OCI-LY7 (cell line): ENCODE measurements around the gene ZNF181. TPM values are rescaled to one million over a fixed set of nuclear protein-coding genes. Genes with fewer than 3 reads are reported as not detected.

Source experiments
- BruUV-seq: library from RNA; stranded (reverse); fragments of 400-500 nt; replicated peaks from 2 replicates; lab custom pipeline; 2021; lab: Mats Ljungman, UMichigan
- CTCF ChIA-PET: fragments of 300-600 bp; sonication (Branson Sonifier 250); formaldehyde crosslinking; loops from one replicate; lab custom pipeline; 2022; ENCODE audit warnings: antibody characterized with exemption; ENCODE audit not compliant: unreplicated experiment; lab: Charles Lee
- POLR2A ChIA-PET: fragments of 300-600 bp; sonication (Branson Sonifier 250); formaldehyde crosslinking; loops from one replicate; lab custom pipeline; 2022; ENCODE audit warnings: antibody characterized with exemption; lab: Charles Lee
- DNase-seq: peaks from one replicate; pipeline ENCODE4 v3.0.0-alpha.2; 2015; ENCODE audit warnings: low spot score
- H2AFZ ChIP-seq: fragments of 200-600 bp; sonication (generic), shearing (Covaris generic); 2 replicates; pipeline ENCODE4 v1.6.1; 2014; ENCODE audit warnings: mild to moderate bottlenecking, antibody characterized with exemption, low read length, moderate library complexity
- H3K27ac ChIP-seq: fragments of 200-600 bp; sonication (generic); 2 replicates; pipeline ENCODE4 v1.5.1; 2014; ENCODE audit warnings: mixed run types, low read depth, mild to moderate bottlenecking, moderate library complexity, low read length, inconsistent platforms; ENCODE audit not compliant: poor library complexity, severe bottlenecking
- H3K36me3 ChIP-seq: fragments of 200-600 bp; sonication (generic); 2 replicates; pipeline ENCODE4 v1.6.1; 2014; ENCODE audit warnings: mild to moderate bottlenecking, antibody characterized with exemption, low read length, moderate library complexity, mixed read lengths; ENCODE audit not compliant: insufficient read depth
- H3K4me1 ChIP-seq: fragments of 200-600 bp; sonication (generic); 2 replicates; pipeline ENCODE4 v1.5.1; 2014; ENCODE audit warnings: mild to moderate bottlenecking, low read length; ENCODE audit not compliant: insufficient read depth, poor library complexity, severe bottlenecking
- H3K4me2 ChIP-seq: fragments of 200-600 bp; sonication (generic); 2 replicates; pipeline ENCODE4 v1.6.1; 2014; ENCODE audit warnings: mild to moderate bottlenecking, low read length
- H3K4me3 ChIP-seq: fragments of 200-600 bp; sonication (generic); 2 replicates; pipeline ENCODE4 v1.5.1; 2014; ENCODE audit warnings: mild to moderate bottlenecking, low read depth, low read length; ENCODE audit not compliant: poor library complexity, severe bottlenecking
- H3K79me2 ChIP-seq: fragments of 200-600 bp; sonication (generic); 2 replicates; pipeline ENCODE4 v1.6.1; 2016; ENCODE audit warnings: low read depth, mild to moderate bottlenecking, low read length, moderate library complexity, mixed read lengths; ENCODE audit not compliant: insufficient read depth
- H3K9me2 ChIP-seq: fragments of 200-600 bp; sonication (generic); 2 replicates; pipeline ENCODE4 v1.6.1; 2016; ENCODE audit warnings: mild to moderate bottlenecking, low read length, mixed read lengths; ENCODE audit not compliant: insufficient read depth
- H3K9me3 ChIP-seq: fragments of 200-600 bp; sonication (generic); 2 replicates; pipeline ENCODE4 v1.6.1; 2014; ENCODE audit warnings: mild to moderate bottlenecking, mixed run types, low read length, mixed read lengths
- H4K20me1 ChIP-seq: fragments of 200-600 bp; sonication (generic); 2 replicates; pipeline ENCODE4 v1.6.1; 2014; ENCODE audit warnings: mild to moderate bottlenecking, antibody characterized with exemption, low read length, moderate library complexity, mixed read lengths; ENCODE audit not compliant: insufficient read depth
- EZH2phosphoT487 ChIP-seq: fragments of 200-600 bp; sonication (generic); IDR thresholded peaks from 2 replicates; pipeline ENCODE4 v1.6.1; 2018; ENCODE audit warnings: low read depth, borderline replicate concordance, mild to moderate bottlenecking, mixed run types, antibody characterized with exemption, low read length, moderate library complexity, mixed read lengths
- intact Hi-C: fragments of 100-400 bp; cut with micrococcal nuclease; formaldehyde crosslinking; loops from one replicate; pipeline ENCODE4 v1.10.0; 2022; ENCODE audit not compliant: unreplicated experiment
- total RNA-seq, 2 experiments: library from RNA; depleted of rRNA in 1 of 2; stranded (reverse); fragments of >200 nt in 1 of 2; shearing (Covaris generic) in 1 of 2; gene quantifications; 2 replicates each; pipeline ENCODE4 v1.2.3, GENCODE V29; 2014 to 2022
- TF ChIP-seq, protein P1 (sequence below): fragments of 200-600 bp; sonication (generic); conservative IDR thresholded peaks from 2 replicates; pipeline ENCODE4 v1.5.1; 2014; ENCODE audit warnings: mild to moderate bottlenecking, antibody characterized with exemption, low read length, moderate library complexity, mixed read lengths

The ZNF181 gene
- total RNA-seq, 2 experiments from 2014 or later = 8.3 to 18.8 TPM

DNA sequence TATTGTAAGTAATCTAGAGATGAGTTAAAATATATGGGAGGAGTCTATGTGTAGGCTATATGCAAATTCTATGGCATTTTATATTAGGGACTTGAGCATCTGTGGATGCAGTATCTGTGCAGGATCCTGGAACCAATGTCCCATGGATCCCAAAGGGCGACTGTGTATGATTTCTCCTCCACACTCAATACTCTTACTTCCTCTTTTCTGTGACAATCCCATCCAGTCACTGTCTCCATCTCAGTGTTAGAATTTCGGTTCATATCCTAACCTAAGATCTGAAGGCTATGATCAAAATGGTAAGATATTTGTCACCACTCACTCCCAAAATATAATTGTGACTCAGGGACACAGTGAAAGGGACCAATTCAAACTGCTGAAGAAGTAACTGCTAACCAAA lies 54.0 kb downstream of the ZNF181 start:
- CTCF ChIA-PET = no interaction called here
- H3K79me2 ChIP-seq = no peaks in the 10 kb centered on the region
- H3K4me1 ChIP-seq = no peaks in the 10 kb centered on the region
- BruUV-seq = no TSS peak
- no peak overlapping the region for H3K4me3 ChIP-seq
- H3K4me2 ChIP-seq = no peak overlapping the region
- no peaks in the 10 kb centered on the region for H3K9me3 ChIP-seq
- no peaks in the 10 kb centered on the region for H3K36me3 ChIP-seq
- H2AFZ ChIP-seq = no peak overlapping the region
- DNase-seq = no peak
- no peaks in the 10 kb centered on the region for H3K9me2 ChIP-seq
- TF ChIP-seq EZH2phosphoT487 = no peak
- TF ChIP-seq, protein P1, sequence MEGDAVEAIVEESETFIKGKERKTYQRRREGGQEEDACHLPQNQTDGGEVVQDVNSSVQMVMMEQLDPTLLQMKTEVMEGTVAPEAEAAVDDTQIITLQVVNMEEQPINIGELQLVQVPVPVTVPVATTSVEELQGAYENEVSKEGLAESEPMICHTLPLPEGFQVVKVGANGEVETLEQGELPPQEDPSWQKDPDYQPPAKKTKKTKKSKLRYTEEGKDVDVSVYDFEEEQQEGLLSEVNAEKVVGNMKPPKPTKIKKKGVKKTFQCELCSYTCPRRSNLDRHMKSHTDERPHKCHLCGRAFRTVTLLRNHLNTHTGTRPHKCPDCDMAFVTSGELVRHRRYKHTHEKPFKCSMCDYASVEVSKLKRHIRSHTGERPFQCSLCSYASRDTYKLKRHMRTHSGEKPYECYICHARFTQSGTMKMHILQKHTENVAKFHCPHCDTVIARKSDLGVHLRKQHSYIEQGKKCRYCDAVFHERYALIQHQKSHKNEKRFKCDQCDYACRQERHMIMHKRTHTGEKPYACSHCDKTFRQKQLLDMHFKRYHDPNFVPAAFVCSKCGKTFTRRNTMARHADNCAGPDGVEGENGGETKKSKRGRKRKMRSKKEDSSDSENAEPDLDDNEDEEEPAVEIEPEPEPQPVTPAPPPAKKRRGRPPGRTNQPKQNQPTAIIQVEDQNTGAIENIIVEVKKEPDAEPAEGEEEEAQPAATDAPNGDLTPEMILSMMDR = no peak
- no peak overlapping the region for H3K27ac ChIP-seq
- no peaks in the 10 kb centered on the region for H4K20me1 ChIP-seq
- intact Hi-C loops = no loop called here
- POLR2A ChIA-PET = no interaction called here

DNA sequence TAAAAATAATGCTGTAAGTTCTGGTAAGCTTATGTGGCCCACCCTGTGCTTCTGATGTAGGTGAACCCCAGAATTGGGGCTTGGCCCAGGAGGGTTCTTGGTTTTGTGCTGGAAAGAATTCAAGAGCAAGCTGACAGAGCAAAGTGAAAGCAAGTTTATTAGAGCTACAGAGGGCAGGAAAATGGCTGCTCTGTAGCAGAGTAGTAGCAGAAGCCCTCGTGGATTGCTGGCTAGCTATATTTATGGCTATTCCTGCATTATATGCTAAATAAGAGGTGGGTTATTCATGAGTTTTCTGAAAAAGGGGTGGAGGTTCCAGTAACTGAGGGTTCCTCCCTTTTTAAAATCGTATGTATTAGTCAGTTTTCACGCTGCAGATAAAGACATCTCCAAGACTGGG lies 59.5 kb downstream of the ZNF181 start:
- no peak overlapping the region for H3K27ac ChIP-seq
- DNase-seq = no peak
- H3K9me2 ChIP-seq = no peaks in the 10 kb centered on the region
- H4K20me1 ChIP-seq = no peaks in the 10 kb centered on the region
- peak overlapping the region; percentile 36; the same call in 1 of the 2 replicates for H2AFZ ChIP-seq
- H3K79me2 ChIP-seq = no peaks in the 10 kb centered on the region
- intact Hi-C loops = no loop called here
- H3K9me3 ChIP-seq = no peaks in the 10 kb centered on the region
- no TSS peak for BruUV-seq
- CTCF ChIA-PET = no interaction called here
- no peaks in the 10 kb centered on the region for H3K4me1 ChIP-seq
- no peaks in the 10 kb centered on the region for H3K36me3 ChIP-seq
- no peak overlapping the region for H3K4me3 ChIP-seq
- peak overlapping the region; percentile 12 for H3K4me2 ChIP-seq
- TF ChIP-seq, protein P1 = no peak
- no peak for TF ChIP-seq EZH2phosphoT487
- POLR2A ChIA-PET = interaction anchor here (0.6 kb wide), 1 partner anchor 135 kb away, joined by 3 read pairs; no protein-coding TSS in a partner anchor

DNA sequence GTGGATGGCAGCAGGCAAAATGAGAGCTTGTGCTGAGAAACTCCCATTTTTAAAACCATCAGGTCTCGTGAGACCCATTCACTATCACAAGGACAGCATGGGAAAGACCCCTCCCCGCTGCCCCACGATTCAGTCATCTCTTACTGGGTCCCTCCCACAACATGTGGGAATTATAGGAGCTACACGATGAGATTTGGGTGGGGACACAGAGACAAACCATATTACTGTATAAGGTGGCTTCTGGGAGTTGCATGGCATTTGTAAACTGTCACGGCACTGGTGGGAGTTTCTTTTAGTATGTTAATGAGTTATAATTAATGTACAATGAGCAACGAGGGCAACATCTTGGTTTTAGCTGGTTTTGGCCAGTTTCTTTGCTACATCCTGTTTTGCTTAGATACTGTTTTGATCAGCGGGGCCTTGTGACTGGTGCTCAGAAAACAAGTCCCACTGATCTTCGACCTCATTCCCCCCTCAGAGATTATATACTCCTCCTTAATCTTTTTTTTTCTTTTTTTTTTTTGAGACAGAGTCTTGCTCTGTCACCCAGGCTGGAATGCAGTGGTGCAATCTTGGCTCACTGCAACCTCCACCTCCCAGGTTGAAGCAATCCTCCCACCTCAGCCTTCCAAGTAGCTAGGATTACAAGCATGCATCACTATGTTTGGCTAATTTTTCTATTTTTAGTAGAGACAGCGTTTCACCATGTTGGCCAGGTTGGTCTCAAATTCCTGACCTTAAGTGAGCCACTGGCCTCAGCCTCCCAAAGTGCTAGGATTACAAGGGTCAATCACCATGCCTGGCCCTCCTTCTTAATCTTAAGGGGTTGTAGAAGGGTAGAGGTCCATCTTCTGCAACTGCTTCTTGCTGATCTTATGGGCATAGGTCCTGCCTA lies 60.3 kb downstream of the ZNF181 start:
- DNase-seq = no peak
- no peaks in the 10 kb centered on the region for H3K9me3 ChIP-seq
- H3K4me2 ChIP-seq = no peak overlapping the region
- no TSS peak for BruUV-seq
- no peaks in the 10 kb centered on the region for H3K9me2 ChIP-seq
- H2AFZ ChIP-seq = 0 out of 2 replicates have a peak overlapping the region, but pooled peaks have one; percentile 36
- no peak overlapping the region for H3K4me3 ChIP-seq
- TF ChIP-seq, protein P1 = no peak
- no peak for TF ChIP-seq EZH2phosphoT487
- ChIA-PET POLR2A (no interaction called here), CTCF (no interaction called here)
- H4K20me1 ChIP-seq = no peaks in the 10 kb centered on the region
- no peaks in the 10 kb centered on the region for H3K79me2 ChIP-seq
- H3K36me3 ChIP-seq = no peaks in the 10 kb centered on the region
- H3K4me1 ChIP-seq = no peaks in the 10 kb centered on the region
- no peak overlapping the region for H3K27ac ChIP-seq
- intact Hi-C loops = no loop called here
